Keratinocyte (primary cell): Measurements from ENCODE around the gene CPED1. TPM values are rescaled to one million over a fixed set of nuclear protein-coding genes. Genes with fewer than 3 reads are reported as not detected.

Experiments
- DNase-seq: peaks from one replicate; pipeline ENCODE4 v3.0.0-alpha.2; 2011; ENCODE audit warnings: low read depth, missing footprints, low spot score
- FAIRE-seq: peaks from 2 replicates; lab custom pipeline; 2011; peaks lifted over from hg19 to GRCh38; lab: Jason Lieb, UNC
- H2AFZ ChIP-seq: 2 replicates; pipeline ENCODE4 v1.6.0; 2012; ENCODE audit warnings: low read length, control low read depth, inconsistent platforms; ENCODE audit not compliant: control insufficient read depth
- H3K27ac ChIP-seq: 2 replicates; pipeline ENCODE4 v1.5.1; 2011; ENCODE audit warnings: low read length; ENCODE audit not compliant: control insufficient read depth, insufficient read depth
- H3K27me3 ChIP-seq: 3 replicates; pipeline ENCODE4 v1.6.0; 2011; ENCODE audit warnings: low read length; ENCODE audit not compliant: control insufficient read depth, insufficient read depth; ENCODE audit errors: extremely low read depth
- H3K36me3 ChIP-seq, 2 experiments: 2 replicates in 1 of 2; 3 replicates in 1 of 2; pipeline ENCODE4 v1.5.1; 2011; ENCODE audit warnings: low read length in 2 of 2, mild to moderate bottlenecking in 1 of 2; ENCODE audit not compliant: control insufficient read depth in 2 of 2, insufficient read depth in 2 of 2; ENCODE audit errors: extremely low read depth in 1 of 2
- H3K4me1 ChIP-seq: 3 replicates; pipeline ENCODE4 v1.5.1; 2011; ENCODE audit warnings: low read length; ENCODE audit not compliant: control insufficient read depth, insufficient read depth; ENCODE audit errors: extremely low read depth
- H3K4me2 ChIP-seq: 3 replicates; pipeline ENCODE4 v1.6.0; 2011; ENCODE audit warnings: low read depth, low read length; ENCODE audit not compliant: control insufficient read depth, insufficient read depth; ENCODE audit errors: extremely low read depth
- H3K4me3 ChIP-seq, 3 experiments: fragments of 200-600 bp in 1 of 3; sonication (generic) in 1 of 3; 2 replicates in 2 of 3; 3 replicates in 1 of 3; pipeline ENCODE4 v1.5.1; 2011 to 2016; ENCODE audit warnings: low read length in 3 of 3, mild to moderate bottlenecking in 3 of 3, control low read depth in 2 of 3, inconsistent platforms in 1 of 3, low read depth in 1 of 3, mixed read lengths in 1 of 3, mixed run types in 1 of 3, moderate library complexity in 1 of 3; ENCODE audit not compliant: control insufficient read depth in 2 of 3, insufficient read depth in 2 of 3; ENCODE audit errors: extremely low read depth in 1 of 3
- H3K79me2 ChIP-seq: 2 replicates; pipeline ENCODE4 v1.6.0; 2012; ENCODE audit warnings: low read length; ENCODE audit not compliant: control insufficient read depth, insufficient read depth
- H3K9ac ChIP-seq: 3 replicates; pipeline ENCODE4 v1.6.0; 2011; ENCODE audit warnings: low read length; ENCODE audit not compliant: control insufficient read depth, insufficient read depth; ENCODE audit errors: extremely low read depth
- H3K9me1 ChIP-seq: 3 replicates; pipeline ENCODE4 v1.6.0; 2011; ENCODE audit warnings: low read length; ENCODE audit not compliant: control insufficient read depth, insufficient read depth; ENCODE audit errors: extremely low read depth
- H3K9me3 ChIP-seq: 2 replicates; pipeline ENCODE4 v1.5.1; 2012; ENCODE audit warnings: low read depth, low read length; ENCODE audit not compliant: control insufficient read depth
- H4K20me1 ChIP-seq: 3 replicates; pipeline ENCODE4 v1.6.0; 2011; ENCODE audit warnings: low read length; ENCODE audit not compliant: control insufficient read depth, insufficient read depth; ENCODE audit errors: extremely low read depth
- CTCF ChIP-seq, 3 experiments: IDR thresholded peaks in 1 of 3; conservative IDR thresholded peaks in 1 of 3; optimal IDR thresholded peaks in 1 of 3; 2 replicates in 2 of 3; 3 replicates in 1 of 3; pipeline versions ENCODE3 to v1.5.1; 2011; ENCODE audit warnings: low read length in 3 of 3, mild to moderate bottlenecking in 3 of 3, moderate library complexity in 2 of 3, control low read depth in 1 of 3, inconsistent platforms in 1 of 3; ENCODE audit not compliant: insufficient read depth in 2 of 3; ENCODE audit errors: extremely low read depth in 1 of 3
- EZH2 ChIP-seq: IDR thresholded peaks from one replicate; pipeline ENCODE4 v1.6.1; 2012; ENCODE audit warnings: inconsistent platforms, mild to moderate bottlenecking, low read length, moderate library complexity
- dilution Hi-C: fragments of 300-500 bp; cut with MboI; formaldehyde crosslinking; loops from one replicate; pipeline ENCODE4 v1.7.0; 2020; ENCODE audit warnings: low sequenced_read_pairs; ENCODE audit not compliant: extremely low pct_ligation_motif_present
- polyA plus RNA-seq, 5 experiments: library from polyadenylated mRNA; depleted of rRNA in 3 of 5; stranded (reverse) in 3 of 5; stranded (forward) in 1 of 5; unstranded in 1 of 5; fragments of >200 nt; gene quantifications; 1 replicate in 1 of 5; 2 replicates in 3 of 5; 3 replicates in 1 of 5; pipeline versions ENCODE4 v1.2.1 to v1.2.3, GENCODE V29; 2011 to 2012; ENCODE audit warnings: missing spikeins in 2 of 5, low read depth in 1 of 5, low replicate concordance in 1 of 5

CPED1 gene
- polyA plus RNA-seq, 1 donor (not counting 4 experiments of a cell fraction or from before 2014, with no cell fraction given): 0.62 TPM

GRCh38 chr7:121082400-121083101, 94.0 kb downstream of the CPED1 start:
- TF ChIP-seq CTCF (optimal IDR thresholded peaks at IDR 0.05 in 1 of 3, IDR thresholded peaks at IDR 0.05 in 1 of 3, conservative IDR thresholded peaks at IDR 0.05 in 1 of 3; ENCODE audit: extremely low read depth in 1 of 3, insufficient read depth in 2 of 3, low read length in 3 of 3): no peak

GRCh38 chr7:121083138-121083789, 94.8 kb downstream of the CPED1 start:
- H4K20me1 ChIP-seq: no peaks in the 10 kb centered on the region
- no peak overlapping the region for H3K9ac ChIP-seq
- H3K79me2 ChIP-seq: peaks cover 2% of the 10 kb centered on the region
- no peaks in the 10 kb centered on the region for H3K9me1 ChIP-seq
- peak; percentile 92 for FAIRE-seq
- peak overlapping the region in 1 of 3 experiments; percentile 10 for H3K4me3 ChIP-seq
- peak overlapping the region; percentile 68 for H3K4me2 ChIP-seq
- peak overlapping the region; percentile 73 for H3K27ac ChIP-seq
- dilution Hi-C loops: no loop called here
- H3K4me1 ChIP-seq: peaks cover 44% of the 10 kb centered on the region
- no peaks in the 10 kb centered on the region for H3K9me3 ChIP-seq
- no peak for DNase-seq
- no peaks in the 10 kb centered on the region for H3K36me3 ChIP-seq
- TF ChIP-seq EZH2 (no peak), CTCF (optimal IDR thresholded peaks at IDR 0.05 in 1 of 3, IDR thresholded peaks at IDR 0.05 in 1 of 3, conservative IDR thresholded peaks at IDR 0.05 in 1 of 3; ENCODE audit: extremely low read depth in 1 of 3, insufficient read depth in 2 of 3, low read length in 3 of 3) (no peak)
- H3K27me3 ChIP-seq: no peaks in the 10 kb centered on the region
- peak overlapping the region; percentile 82 for H2AFZ ChIP-seq

More at GRCh38 chr7:121082400-121083101, 94.0 kb downstream of the CPED1 start:
- FAIRE-seq (no peak), DNase-seq (no peak)
- Histone ChIP-seq H2AFZ (peak overlapping the region; percentile 82), H3K4me2 (peak overlapping the region; percentile 68), H3K4me3 (no peak overlapping the region), H3K9me1 (no peaks in the 10 kb centered on the region), H3K4me1 (peaks cover 44% of the 10 kb centered on the region), H3K9me3 (no peaks in the 10 kb centered on the region), H3K27ac (peak overlapping the region; percentile 73), H3K9ac (no peak overlapping the region), H3K27me3 (no peaks in the 10 kb centered on the region), H3K79me2 (peaks cover 2% of the 10 kb centered on the region), H3K36me3 (no peaks in the 10 kb centered on the region), H4K20me1 (no peaks in the 10 kb centered on the region)
- dilution Hi-C loops: no loop called here
